NCI-H1930 (cell line): ENCODE data around the gene FARS2.
"Not testable (repeated sequence)": the region's sequence is repeated elsewhere in the genome, so short reads cannot be mapped to it uniquely, and the experiment has no call there.

ENCODE experiments used
- DNase-seq, 2 experiments: peaks; one replicate each; lab custom pipeline; 2025; lab: John Stamatoyannopoulos, UW

The FARS2 gene

DNA sequence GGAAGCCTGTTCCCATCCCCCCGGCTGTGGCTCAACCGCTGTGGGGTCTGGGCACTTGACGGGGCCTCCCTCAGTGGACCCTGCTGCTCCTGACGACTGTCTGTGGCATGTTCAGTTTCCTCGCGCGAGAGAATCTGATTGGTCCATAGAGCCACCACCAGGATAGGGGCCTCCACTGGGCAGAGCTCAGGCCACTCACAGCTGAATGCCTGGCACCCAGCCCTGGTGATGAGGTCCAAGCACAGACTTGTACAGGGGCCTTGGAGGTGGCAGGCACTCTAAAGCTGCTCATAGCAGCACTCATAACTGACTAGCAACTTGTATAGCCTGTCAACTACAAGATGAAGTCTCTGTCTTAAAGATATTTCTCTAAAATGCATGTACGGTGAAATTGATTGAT, 377.4 kb downstream of the FARS2 start:
- no peak for DNase-seq

- no peak for DNase-seq
These were observed 377.9 kb downstream of the FARS2 start for GRCh38 chr6:5639193-5639592.

GRCh38 chr6:5640614-5641013, 379.3 kb downstream of the FARS2 start:
- no peak for DNase-seq

DNA sequence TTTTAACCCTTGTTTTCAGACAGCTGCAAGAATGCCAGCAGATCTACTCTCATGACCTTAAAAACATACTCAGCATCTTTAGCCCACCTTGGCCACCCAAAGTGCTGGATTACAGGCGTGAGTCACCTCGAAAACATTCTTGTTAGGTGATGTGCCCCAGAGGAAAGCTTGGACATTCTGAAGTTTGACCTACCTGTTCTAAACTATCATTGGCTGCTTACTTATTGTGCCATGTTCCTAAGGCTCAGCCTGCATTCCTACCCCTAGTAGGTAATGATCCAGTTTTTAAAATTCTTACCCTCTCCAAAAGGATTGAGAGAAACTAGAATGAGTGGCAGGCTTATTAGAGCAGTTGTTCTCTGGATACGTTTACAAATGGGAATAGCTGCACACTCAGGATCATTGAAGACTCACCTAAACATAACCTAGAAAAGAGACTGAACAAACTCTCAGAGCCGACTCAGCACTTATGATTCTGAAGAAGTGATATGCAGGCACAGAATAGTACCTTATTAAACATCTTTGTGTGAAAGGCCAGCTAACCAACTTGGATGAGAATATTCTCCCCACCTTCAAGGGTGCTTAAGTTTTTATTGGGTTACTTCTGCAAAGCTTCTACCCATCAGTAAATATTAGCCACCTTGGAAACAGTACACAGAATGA, 383.3 kb downstream of the FARS2 start:
- DNase-seq, result no peak

DNA sequence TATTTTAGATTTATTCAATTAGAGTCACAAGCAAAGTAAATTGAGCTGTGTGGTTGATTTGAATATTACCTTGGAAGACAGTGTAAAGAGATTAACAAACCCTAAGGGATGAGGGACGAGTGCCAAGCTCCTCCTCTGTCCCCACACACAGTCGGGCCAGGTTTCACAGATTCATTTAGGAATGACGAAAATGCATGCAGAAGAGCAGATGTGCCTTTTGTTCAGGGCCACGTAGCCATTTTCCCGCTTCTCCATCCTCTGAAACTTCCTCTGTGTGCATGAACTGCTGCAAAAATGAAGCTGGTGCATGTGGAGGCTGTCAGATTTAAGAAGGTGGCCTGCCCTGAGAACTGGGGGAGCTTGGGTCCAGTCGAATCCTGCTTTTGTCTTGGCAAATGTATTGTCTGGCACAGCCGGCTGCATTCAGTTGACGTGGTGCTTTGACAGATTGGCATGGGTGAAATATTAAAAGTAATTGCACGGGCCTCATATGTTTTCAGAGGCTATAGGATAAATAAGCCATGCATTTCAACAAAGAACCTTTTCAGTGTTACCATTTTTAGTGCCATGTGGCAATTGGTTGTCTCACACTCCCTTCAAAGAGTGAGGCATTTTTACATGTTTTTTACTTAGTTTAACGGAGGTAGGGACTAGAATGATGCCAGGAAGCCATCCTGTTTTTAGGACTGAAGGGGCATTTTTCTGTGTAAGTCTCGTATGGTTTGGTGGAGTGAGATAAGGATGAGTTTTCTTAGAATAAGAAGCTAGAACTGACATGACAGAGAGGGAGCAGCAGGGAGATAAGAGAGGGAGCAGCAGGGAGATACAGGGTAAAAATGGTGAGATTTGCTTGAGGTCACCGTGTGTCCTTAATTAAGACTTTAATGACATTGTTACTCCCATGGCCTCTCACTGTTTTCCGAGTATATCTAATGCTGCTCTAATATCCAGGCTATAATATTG, 384.3 kb downstream of the FARS2 start:
- no peak for DNase-seq

GRCh38 chr6:5652406-5653137, 391.3 kb downstream of the FARS2 start:
- DNase-seq, result no peak

- DNase-seq, result no peak
These were observed 392.5 kb downstream of the FARS2 start for GRCh38 chr6:5653801-5654200.

DNA sequence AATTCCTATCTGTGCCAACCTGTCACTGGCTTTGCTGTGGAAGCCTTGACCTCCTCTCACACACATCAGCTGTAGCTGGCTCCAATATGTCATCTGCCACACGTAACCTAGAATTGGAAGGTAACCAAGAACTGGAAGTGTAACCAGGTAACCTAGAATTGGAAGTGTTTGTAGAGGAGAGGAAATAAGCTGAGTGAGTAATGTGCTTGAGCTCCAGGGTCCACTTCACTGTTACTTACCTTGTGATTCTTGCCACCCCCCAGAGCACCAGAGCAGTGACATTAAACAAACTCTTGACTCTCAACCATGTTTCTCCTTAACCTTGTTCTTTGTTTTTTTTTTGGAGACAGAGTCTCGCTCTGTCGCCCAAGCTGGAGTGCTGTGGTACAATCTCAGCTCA, 394.9 kb downstream of the FARS2 start:
- no peak for DNase-seq

- not testable (repeated sequence) for DNase-seq
These were observed 395.4 kb downstream of the FARS2 start for GRCh38 chr6:5656695-5657094.

DNA sequence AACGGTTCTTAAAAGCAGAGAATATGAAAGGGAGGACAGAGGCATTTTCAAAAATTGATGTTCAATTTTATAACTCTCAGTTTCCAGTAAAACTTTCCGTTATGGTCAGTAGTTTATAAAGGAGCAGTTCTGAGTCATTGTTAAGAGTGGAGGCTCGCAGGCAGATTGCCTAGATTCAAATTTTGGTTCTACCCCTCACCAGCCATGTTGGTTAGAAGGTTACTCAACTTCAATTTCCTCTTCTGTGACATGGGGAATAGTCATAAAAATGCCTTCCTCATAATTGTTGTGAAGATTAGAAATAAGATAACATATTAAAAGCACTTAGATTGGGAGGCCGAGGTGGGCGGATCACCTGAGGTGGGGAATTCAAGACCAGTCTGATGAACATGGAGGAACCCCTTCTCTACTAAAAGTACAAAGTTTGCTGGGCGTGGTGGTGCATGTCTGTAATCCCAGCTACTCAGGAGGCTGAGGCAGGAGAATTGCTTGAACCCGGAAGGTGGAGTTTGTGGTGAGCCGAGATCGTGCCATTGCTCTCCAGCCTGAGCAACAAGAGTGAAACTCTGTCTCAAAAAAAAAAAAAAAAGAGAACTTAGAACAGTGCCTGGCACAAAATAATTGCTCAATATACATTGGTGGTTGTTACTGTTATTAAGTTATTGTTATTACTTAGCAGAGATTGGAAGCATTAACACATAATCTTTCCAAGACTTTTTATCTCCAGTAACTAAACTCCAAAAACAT, 396.5 kb downstream of the FARS2 start:
- DNase-seq, result no peak

DNA sequence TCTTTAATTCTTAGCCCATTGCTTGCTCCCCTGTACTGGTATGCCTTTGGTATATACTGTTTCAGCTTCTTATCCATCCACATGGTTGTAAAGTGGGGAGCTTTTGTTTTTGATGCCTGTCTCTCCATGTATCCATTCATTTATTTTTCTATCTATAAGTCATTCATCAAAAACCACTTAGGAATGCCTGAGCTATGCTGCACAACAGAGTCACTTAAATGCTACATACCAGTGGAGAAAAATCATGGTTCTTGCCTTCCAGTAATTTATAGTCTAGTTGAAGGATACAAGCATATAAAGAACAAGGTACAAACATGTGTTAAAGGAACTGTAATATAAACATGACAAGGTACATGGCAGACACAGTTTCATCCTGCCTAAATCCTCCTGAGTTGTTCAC, 398.2 kb downstream of the FARS2 start:
- no peak for DNase-seq

- DNase-seq, result no peak
These were observed 399.5 kb downstream of the FARS2 start for GRCh38 chr6:5660772-5661171.

- DNase-seq, result no peak
These were observed 401.5 kb downstream of the FARS2 start for GRCh38 chr6:5662797-5663196.

- no peak for DNase-seq
These were observed 401.9 kb downstream of the FARS2 start for GRCh38 chr6:5663259-5663658.

GRCh38 chr6:5663739-5664138, 402.4 kb downstream of the FARS2 start:
- DNase-seq, result no peak

DNA sequence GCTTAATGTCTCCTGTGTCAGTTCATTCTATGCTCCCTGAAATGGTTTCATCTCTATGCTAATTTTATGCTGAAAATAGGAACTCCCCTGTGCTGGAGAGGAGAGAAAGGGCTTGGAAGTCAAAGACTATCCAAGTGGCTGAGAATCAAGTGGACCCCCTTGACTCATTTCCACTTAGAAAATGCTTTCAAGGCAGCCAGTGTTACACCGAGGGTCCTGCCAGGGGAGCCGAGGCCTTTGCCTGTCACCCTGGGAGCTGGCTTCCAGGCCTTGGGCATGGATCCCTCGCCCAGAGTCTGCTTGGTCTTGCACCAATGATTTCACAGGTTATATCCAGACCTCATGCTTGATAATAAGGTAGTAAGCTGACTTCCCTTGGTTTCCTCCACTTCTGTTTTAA, 402.8 kb downstream of the FARS2 start:
- DNase-seq, result no peak

GRCh38 chr6:5665173-5665572, 403.9 kb downstream of the FARS2 start:
- DNase-seq, result no peak

DNA sequence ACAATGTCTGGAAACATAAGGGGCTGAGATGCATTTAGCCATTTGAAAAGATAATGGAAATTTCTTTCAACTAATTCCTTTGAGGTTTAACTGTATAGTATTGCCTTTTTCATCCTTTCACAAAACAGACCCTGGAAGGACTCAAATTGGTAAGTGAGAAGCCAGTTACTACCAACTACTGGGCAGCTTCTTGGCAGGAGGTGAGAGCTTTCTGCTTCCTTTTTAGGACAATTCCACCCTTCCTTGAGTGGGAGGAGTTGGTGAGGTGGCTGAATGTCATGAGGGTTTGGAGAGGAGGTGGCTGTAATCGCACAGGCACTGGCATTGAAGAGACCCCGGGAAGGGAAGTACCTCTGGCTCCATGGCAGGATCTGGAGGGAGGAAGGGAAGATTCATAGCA, 404.4 kb downstream of the FARS2 start:
- no peak for DNase-seq

DNA sequence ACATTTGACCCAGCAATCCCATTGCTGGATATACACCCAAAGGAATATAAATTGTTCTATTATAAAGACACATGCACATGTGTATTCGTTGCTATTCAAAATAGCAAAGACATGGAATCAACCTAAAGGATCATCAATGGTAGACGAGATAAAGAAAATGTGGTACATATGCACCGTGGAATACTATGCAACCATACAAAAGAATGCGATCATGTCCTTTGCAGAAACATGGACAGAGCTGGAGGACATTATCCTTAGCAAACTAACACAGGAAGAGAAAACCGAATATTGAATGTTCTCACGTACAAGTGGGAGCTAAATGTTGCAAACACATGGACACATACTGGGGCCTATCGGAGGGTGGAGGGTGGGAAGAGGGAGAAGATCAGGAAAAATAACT, 405.4 kb downstream of the FARS2 start:
- no peak for DNase-seq

- no peak for DNase-seq
These were observed 406.4 kb downstream of the FARS2 start for GRCh38 chr6:5667737-5668136.

GRCh38 chr6:5670381-5670780, 409.1 kb downstream of the FARS2 start:
- DNase-seq, result no peak
